CD14-positive monocyte (primary cell): ENCODE measurements around the gene RCBTB1. TPM values are rescaled to one million over a fixed set of nuclear protein-coding genes. Genes with fewer than 3 reads are reported as not detected.

ENCODE experiments used
- DNase-seq, 3 donors: peaks; one replicate each; pipeline ENCODE4 v3.0.0-alpha.2; 2011 to 2022
- H2AFZ ChIP-seq: 2 replicates; pipeline ENCODE4 v1.6.0; 2012; ENCODE audit warnings: mild to moderate bottlenecking, low read depth, low read length, inconsistent platforms; ENCODE audit not compliant: insufficient read depth, poor library complexity, severe bottlenecking
- H3K27ac ChIP-seq, 2 donors: 1 replicate in 1 of 2; 2 replicates in 1 of 2; pipeline ENCODE4 v1.5.1; 2012 to 2013; ENCODE audit warnings: low read length in 2 of 2, control low read depth in 1 of 2, inconsistent platforms in 1 of 2, low read depth in 1 of 2, mild to moderate bottlenecking in 1 of 2
- H3K27me3 ChIP-seq, 2 donors: one replicate each; pipeline versions ENCODE4 v1.6.0 to v1.6.1; 2011 to 2013; ENCODE audit warnings: low read length in 2 of 2; ENCODE audit not compliant: control insufficient read depth in 2 of 2, insufficient read depth in 2 of 2
- H3K36me3 ChIP-seq, 2 donors: replicated peaks in 1 of 2; 1 replicate in 1 of 2; 2 replicates in 1 of 2; pipeline versions ENCODE4 v1.5.1 to v1.6.1; 2012 to 2013; ENCODE audit warnings: low read length in 2 of 2, control low read depth in 1 of 2, inconsistent platforms in 1 of 2, mild to moderate bottlenecking in 1 of 2; ENCODE audit not compliant: insufficient read depth in 2 of 2, control insufficient read depth in 1 of 2
- H3K4me1 ChIP-seq, 2 donors: 1 replicate in 1 of 2; 2 replicates in 1 of 2; pipeline versions ENCODE4 v1.5.1 to v1.6.1; 2012 to 2013; ENCODE audit warnings: low read length in 2 of 2, control low read depth in 1 of 2, inconsistent platforms in 1 of 2, mild to moderate bottlenecking in 1 of 2, moderate library complexity in 1 of 2; ENCODE audit not compliant: insufficient read depth in 2 of 2, control insufficient read depth in 1 of 2
- H3K4me2 ChIP-seq: replicated peaks from 2 replicates; pipeline ENCODE3; 2012; ENCODE audit warnings: low read length, moderate library complexity, mild to moderate bottlenecking; ENCODE audit not compliant: poor library complexity, severe bottlenecking; ENCODE audit errors: extremely low read depth
- H3K4me3 ChIP-seq, 3 experiments: fragments of 200-600 bp in 1 of 3; sonication (generic) in 1 of 3; replicated peaks in 1 of 3; 1 replicate in 2 of 3; 2 replicates in 1 of 3; pipeline ENCODE4 v1.5.1; 2011 to 2013; ENCODE audit warnings: low read length in 3 of 3, mild to moderate bottlenecking in 3 of 3, control low read depth in 2 of 3, low read depth in 2 of 3, inconsistent platforms in 1 of 3, moderate library complexity in 1 of 3
- H3K79me2 ChIP-seq: 2 replicates; pipeline ENCODE4 v1.6.0; 2012; ENCODE audit warnings: mild to moderate bottlenecking, control low read depth, inconsistent platforms, low read length, moderate library complexity; ENCODE audit not compliant: insufficient read depth
- H3K9ac ChIP-seq: 2 replicates; pipeline ENCODE4 v1.6.0; 2017; ENCODE audit warnings: low read length, mild to moderate bottlenecking; ENCODE audit not compliant: insufficient read depth, poor library complexity, severe bottlenecking
- H3K9me3 ChIP-seq, 2 donors: replicated peaks in 1 of 2; 1 replicate in 1 of 2; 2 replicates in 1 of 2; pipeline versions ENCODE4 v1.5.1 to v1.6.1; 2012 to 2013; ENCODE audit warnings: low read length in 2 of 2, control low read depth in 1 of 2; ENCODE audit not compliant: control insufficient read depth in 1 of 2, insufficient read depth in 1 of 2
- H4K20me1 ChIP-seq: 2 replicates; pipeline ENCODE4 v1.6.0; 2012; ENCODE audit warnings: mild to moderate bottlenecking, low read length, control low read depth, moderate library complexity; ENCODE audit not compliant: insufficient read depth
- H3K27ac Mint-ChIP-seq, 7 donors: one replicate each; pipeline ENCODE4 v1.8.0; 2020; ENCODE audit warnings: mild to moderate bottlenecking in 7 of 7, mixed read lengths in 7 of 7, moderate library complexity in 6 of 7, inconsistent platforms in 2 of 7
- H3K27me3 Mint-ChIP-seq, 3 donors: one replicate each; pipeline ENCODE4 v1.8.0; 2021 to 2022; ENCODE audit warnings: low read depth in 3 of 3, mild to moderate bottlenecking in 3 of 3, mixed read lengths in 3 of 3, moderate library complexity in 3 of 3, inconsistent platforms in 1 of 3
- H3K36me3 Mint-ChIP-seq, 2 donors: one replicate each; pipeline ENCODE4 v1.8.0; 2020; ENCODE audit warnings: mixed read lengths in 2 of 2, inconsistent platforms in 1 of 2, mild to moderate bottlenecking in 1 of 2
- H3K4me1 Mint-ChIP-seq: one replicate; pipeline ENCODE4 v1.8.0; 2020; ENCODE audit warnings: mild to moderate bottlenecking, mixed read lengths
- H3K4me3 Mint-ChIP-seq, 2 donors: one replicate each; pipeline ENCODE4 v1.8.0; 2020; ENCODE audit warnings: mild to moderate bottlenecking in 2 of 2, mixed read lengths in 2 of 2, moderate library complexity in 1 of 2
- H3K9me3 Mint-ChIP-seq, 7 donors: one replicate each; pipeline ENCODE4 v1.8.0; 2020 to 2022; ENCODE audit warnings: mixed read lengths in 7 of 7, mild to moderate bottlenecking in 6 of 7, moderate library complexity in 6 of 7, inconsistent platforms in 2 of 7
- WGBS: methylation state at CpG from one replicate; pipeline ENCODE4 v1.1.5; 2013; ENCODE audit warnings: missing lambda C conversion rate; ENCODE audit not compliant: insufficient coverage; 5-methylcytosine and 5-hydroxymethylcytosine counted together
- intact Hi-C, 2 donors: fragments of 100-400 bp; cut with micrococcal nuclease; formaldehyde crosslinking; loops; one replicate each; pipeline versions ENCODE4 v1.15.0 to v1.15.1; 2023
- polyA plus RNA-seq, 3 donors: library from polyadenylated mRNA; depleted of rRNA in 1 of 3; unstranded in 2 of 3; stranded (reverse) in 1 of 3; fragments of 300-500 nt in 2 of 3; fragments of >200 nt in 1 of 3; fragmentation: Illumina TruSeq in 2 of 3; gene quantifications; 1 replicate in 2 of 3; 2 replicates in 1 of 3; pipeline ENCODE4 v1.2.3, GENCODE V29; 2012 to 2021
- TF ChIP-seq, protein P1 (sequence below): fragments of 200-600 bp; IDR thresholded peaks from one replicate; pipeline ENCODE4 v1.8.0; 2022; ENCODE audit warnings: antibody characterized with exemption, mild to moderate bottlenecking

RCBTB1 gene
- polyA plus RNA-seq, 3 donors = 9.8 to 19.4 (median 13.2) TPM

DNA sequence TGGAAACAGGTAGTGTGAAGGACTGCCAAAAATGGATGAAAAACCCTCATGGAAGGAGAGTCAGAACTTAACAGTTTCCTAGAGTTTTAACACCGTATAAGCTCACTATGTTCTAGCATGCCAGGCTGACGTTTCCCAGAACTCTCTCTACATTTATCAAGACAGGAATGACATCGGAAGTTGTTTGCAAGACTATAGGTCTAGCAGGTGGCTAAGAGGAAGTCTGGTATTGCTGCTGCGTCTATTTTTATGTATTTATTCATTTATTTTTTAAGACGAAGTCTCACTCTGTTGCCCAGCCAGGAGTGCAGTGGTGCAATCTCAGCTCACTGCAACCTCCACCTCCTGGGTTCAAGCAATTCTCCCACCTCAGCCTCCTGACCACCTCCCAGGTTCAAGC, 22.4 kb upstream of the RCBTB1 start:
- H3K36me3 ChIP-seq = no peaks in the 10 kb centered on the region
- Mint-ChIP-seq H3K36me3 (no peaks in the 10 kb centered on the region), H3K4me3 (no peak overlapping the region), H3K27me3 (peaks cover 0 to 2% (median 0%) of the 10 kb centered on the region in 3 donors), H3K27ac (no peak overlapping the region), H3K9me3 (peaks cover 0 to 9% (median 3%) of the 10 kb centered on the region in 7 donors), H3K4me1 (peaks cover 16% of the 10 kb centered on the region)
- intact Hi-C loops = loop anchor here (2.0 to 5.0 kb wide), 2 partner anchors 305 to 309 kb away; no protein-coding TSS in a partner anchor
- no peaks in the 10 kb centered on the region for H3K79me2 ChIP-seq
- no peaks in the 10 kb centered on the region for H4K20me1 ChIP-seq
- no peak overlapping the region for H3K4me2 ChIP-seq
- TF ChIP-seq, protein P1, sequence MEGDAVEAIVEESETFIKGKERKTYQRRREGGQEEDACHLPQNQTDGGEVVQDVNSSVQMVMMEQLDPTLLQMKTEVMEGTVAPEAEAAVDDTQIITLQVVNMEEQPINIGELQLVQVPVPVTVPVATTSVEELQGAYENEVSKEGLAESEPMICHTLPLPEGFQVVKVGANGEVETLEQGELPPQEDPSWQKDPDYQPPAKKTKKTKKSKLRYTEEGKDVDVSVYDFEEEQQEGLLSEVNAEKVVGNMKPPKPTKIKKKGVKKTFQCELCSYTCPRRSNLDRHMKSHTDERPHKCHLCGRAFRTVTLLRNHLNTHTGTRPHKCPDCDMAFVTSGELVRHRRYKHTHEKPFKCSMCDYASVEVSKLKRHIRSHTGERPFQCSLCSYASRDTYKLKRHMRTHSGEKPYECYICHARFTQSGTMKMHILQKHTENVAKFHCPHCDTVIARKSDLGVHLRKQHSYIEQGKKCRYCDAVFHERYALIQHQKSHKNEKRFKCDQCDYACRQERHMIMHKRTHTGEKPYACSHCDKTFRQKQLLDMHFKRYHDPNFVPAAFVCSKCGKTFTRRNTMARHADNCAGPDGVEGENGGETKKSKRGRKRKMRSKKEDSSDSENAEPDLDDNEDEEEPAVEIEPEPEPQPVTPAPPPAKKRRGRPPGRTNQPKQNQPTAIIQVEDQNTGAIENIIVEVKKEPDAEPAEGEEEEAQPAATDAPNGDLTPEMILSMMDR = no peak
- peaks cover 0 to 4% of the 10 kb centered on the region in 2 donors for H3K9me3 ChIP-seq
- no CpG with 5 or more reads among the region's 5 CpGs for WGBS
- H3K9ac ChIP-seq = no peak overlapping the region
- peaks cover 6 to 15% of the 10 kb centered on the region in 2 donors for H3K4me1 ChIP-seq
- no peak overlapping the region for H3K27ac ChIP-seq
- no peak for DNase-seq
- no peaks in the 10 kb centered on the region for H3K27me3 ChIP-seq
- no peak overlapping the region for H3K4me3 ChIP-seq
- H2AFZ ChIP-seq = peak overlapping the region; percentile 29

DNA sequence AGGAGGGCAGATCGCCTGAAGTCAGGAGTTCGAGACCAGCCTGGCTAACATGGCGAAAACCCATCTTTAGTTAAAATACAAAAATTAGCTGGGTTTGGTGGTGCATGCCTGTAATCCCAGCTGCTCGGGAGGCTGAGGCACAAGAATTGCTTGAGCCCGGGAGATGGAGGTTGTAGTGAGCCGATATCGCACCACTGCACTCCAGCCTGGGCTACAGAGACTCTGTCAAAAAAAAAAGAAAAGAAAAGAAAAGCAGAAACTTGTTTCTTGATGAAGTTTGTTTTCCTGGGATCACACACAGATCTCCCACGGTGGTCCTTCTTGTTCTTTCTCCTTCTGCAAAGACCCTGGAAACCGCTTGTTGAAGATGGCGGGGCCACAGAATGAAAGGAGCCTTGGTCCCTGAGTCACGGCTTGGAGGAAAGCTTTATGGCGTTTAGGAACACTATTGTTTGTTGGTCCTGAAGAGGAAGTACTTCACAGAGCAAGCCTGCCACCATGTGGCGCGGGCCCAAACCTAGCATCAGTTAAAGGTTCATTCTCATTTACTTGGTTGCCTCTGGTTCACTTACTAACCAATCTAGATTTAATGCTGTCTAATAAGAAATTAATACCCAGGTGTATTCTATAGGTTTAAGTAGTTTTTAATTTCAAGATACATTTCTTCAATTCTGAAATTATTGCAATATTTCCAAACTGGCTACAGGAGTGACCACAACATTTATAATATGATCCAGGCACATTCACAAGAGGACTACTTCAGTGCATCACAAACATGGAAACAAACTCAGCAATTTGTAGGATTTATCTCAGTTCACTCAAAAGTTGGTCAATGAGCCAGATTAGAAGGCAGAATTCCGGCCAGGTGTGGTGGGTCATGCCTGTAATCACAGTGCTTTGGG, 21.6 kb upstream of the RCBTB1 start:
- intact Hi-C loops = loop anchor here (2.0 to 5.0 kb wide), 2 partner anchors 305 to 308 kb away; no protein-coding TSS in a partner anchor
- H3K9me3 ChIP-seq = peaks cover 0 to 4% of the 10 kb centered on the region in 2 donors
- Mint-ChIP-seq H3K9me3 (peaks cover 0 to 4% (median 3%) of the 10 kb centered on the region in 7 donors), H3K36me3 (no peaks in the 10 kb centered on the region), H3K4me3 (peak overlapping the region; percentile 84 to 94), H3K4me1 (peaks cover 16% of the 10 kb centered on the region), H3K27ac (peak overlapping the region; percentile 33 to 85 (median 71)), H3K27me3 (peaks cover 0 to 2% (median 0%) of the 10 kb centered on the region in 3 donors)
- peak; percentile 74 to 91 (median 85) for DNase-seq
- peak overlapping the region; percentile 74 for H3K4me2 ChIP-seq
- H2AFZ ChIP-seq = peak overlapping the region; percentile 85
- H3K79me2 ChIP-seq = no peaks in the 10 kb centered on the region
- H3K4me3 ChIP-seq = peak overlapping the region; percentile 29 to 87 (median 76)
- H3K9ac ChIP-seq = peak overlapping the region; percentile 47
- H3K27me3 ChIP-seq = no peaks in the 10 kb centered on the region
- no peaks in the 10 kb centered on the region for H4K20me1 ChIP-seq
- TF ChIP-seq, protein P1 = peak; percentile 70
- peaks cover 6 to 15% of the 10 kb centered on the region in 2 donors for H3K4me1 ChIP-seq
- H3K36me3 ChIP-seq = no peaks in the 10 kb centered on the region
- peak overlapping the region in 1 of 2 donors; percentile 71 for H3K27ac ChIP-seq
- 53% methylated on average over 8 of the region's 15 CpGs for WGBS
